Measurements from ENCODE around the gene TMPRSS13.
"Not testable (repeated sequence)": the region's sequence is repeated elsewhere in the genome, so short reads cannot be mapped to it uniquely, and the experiment has no call there.

TMPRSS13 gene

GRCh38 chr11:117874910-117875381, 54.3 kb downstream of the TMPRSS13 start:
- in situ Hi-C loops (cut with HindIII; ENCODE audit: low pct_unique_long_range_greater_than_20kb, low sequenced_read_pairs), result no loop called here
- no peak for TF ChIP-seq JUND (IDR thresholded peaks at IDR 0.05; ENCODE audit: low read depth)
- no peak for DNase-seq (ENCODE audit: low read depth in 1 of 2, low spot score in 1 of 2)

- no peak for TF ChIP-seq JUND (IDR thresholded peaks at IDR 0.05; ENCODE audit: low read depth)
- no peak for DNase-seq (ENCODE audit: low read depth in 1 of 2, low spot score in 1 of 2)
- in situ Hi-C loops (cut with HindIII; ENCODE audit: low pct_unique_long_range_greater_than_20kb, low sequenced_read_pairs), result no loop called here
Measured at GRCh38 chr11:117874253-117874909, 54.8 kb downstream of the TMPRSS13 start.

DNA sequence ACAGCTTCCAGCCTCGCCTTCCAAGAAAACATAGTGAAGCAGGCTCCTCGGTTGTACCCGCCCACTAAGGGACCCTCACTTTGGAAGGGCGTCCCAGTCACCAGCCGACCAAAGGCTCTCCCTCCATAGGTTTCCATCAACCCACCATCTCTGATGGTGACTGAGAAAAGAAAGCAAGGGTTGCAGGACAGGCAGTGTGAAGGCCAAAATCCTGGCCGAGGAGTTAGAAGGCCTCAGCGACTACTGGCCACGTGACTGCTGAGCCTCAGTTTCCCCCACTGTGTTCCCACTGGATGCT, 55.4 kb downstream of the TMPRSS13 start:
- DNase-seq (ENCODE audit: low read depth in 1 of 2, low spot score in 1 of 2), result no peak
- in situ Hi-C loops (cut with HindIII; ENCODE audit: low pct_unique_long_range_greater_than_20kb, low sequenced_read_pairs), result no loop called here
- TF ChIP-seq JUND (IDR thresholded peaks at IDR 0.05; ENCODE audit: low read depth), result no peak

- in situ Hi-C loops (cut with HindIII; ENCODE audit: low pct_unique_long_range_greater_than_20kb, low sequenced_read_pairs), result no loop called here
- no peak for TF ChIP-seq JUND (IDR thresholded peaks at IDR 0.05; ENCODE audit: low read depth)
- DNase-seq (ENCODE audit: low read depth in 1 of 2, low spot score in 1 of 2), result no peak
Measured at GRCh38 chr11:117872975-117873827, 56.0 kb downstream of the TMPRSS13 start.

DNA sequence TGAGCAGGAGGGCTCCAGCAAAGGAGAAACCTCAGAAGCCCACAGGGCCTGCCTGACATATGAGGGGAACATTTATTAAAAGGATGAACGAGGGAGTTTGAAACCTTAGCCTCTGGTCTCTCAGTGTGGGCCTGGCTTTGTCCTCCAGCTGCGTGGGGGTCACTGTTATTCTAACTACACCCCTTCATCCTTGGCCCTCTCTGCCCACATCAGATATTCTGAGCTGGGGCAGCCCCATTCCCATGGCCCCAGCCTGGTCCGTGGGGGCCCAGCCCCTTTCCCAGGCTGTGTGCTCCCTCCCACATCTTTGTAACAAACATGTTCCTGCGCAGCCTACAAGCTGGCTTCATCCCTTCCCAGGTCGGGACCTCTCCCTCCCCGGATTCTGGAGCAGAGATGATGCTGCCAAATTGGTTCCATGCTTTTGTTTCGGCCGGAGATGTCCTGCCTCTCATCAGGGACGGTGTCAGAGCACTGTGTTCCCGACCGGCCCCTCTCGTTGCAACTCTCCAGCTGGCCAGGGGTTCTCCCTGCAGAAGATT, 56.7 kb downstream of the TMPRSS13 start:
- DNase-seq (ENCODE audit: low read depth in 1 of 2, low spot score in 1 of 2), result no peak
- in situ Hi-C loops (cut with HindIII; ENCODE audit: low pct_unique_long_range_greater_than_20kb, low sequenced_read_pairs), result no loop called here
- TF ChIP-seq JUND (IDR thresholded peaks at IDR 0.05; ENCODE audit: low read depth), result no peak

DNA sequence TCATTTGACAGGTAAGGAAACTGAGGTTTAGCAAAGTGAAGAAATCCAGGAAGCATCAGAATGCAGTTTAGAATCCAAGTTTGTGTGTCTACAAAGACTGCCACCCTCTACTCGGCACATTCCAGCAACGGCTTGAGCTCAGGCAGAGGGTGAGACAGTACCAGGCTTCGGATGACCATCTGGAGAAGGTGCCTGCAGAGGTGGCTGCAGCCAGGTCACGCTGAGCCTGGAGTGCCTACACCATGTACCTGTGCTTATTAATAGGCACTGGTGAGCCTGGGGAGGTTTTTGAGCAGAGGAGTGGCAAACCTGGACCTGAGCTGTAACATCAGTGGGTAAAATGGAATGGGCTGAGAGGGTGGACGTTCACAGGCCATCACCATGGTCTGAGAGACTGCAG, 57.4 kb downstream of the TMPRSS13 start:
- in situ Hi-C loops (cut with HindIII; ENCODE audit: low pct_unique_long_range_greater_than_20kb, low sequenced_read_pairs), result no loop called here
- TF ChIP-seq JUND (IDR thresholded peaks at IDR 0.05; ENCODE audit: low read depth), result no peak
- no peak for DNase-seq (ENCODE audit: low read depth in 1 of 2, low spot score in 1 of 2)

- DNase-seq (ENCODE audit: low read depth in 1 of 2, low spot score in 1 of 2), result no peak
Measured at GRCh38 chr11:117871160-117871559, 58.0 kb downstream of the TMPRSS13 start.

GRCh38 chr11:117870103-117870952, 58.9 kb downstream of the TMPRSS13 start:
- in situ Hi-C loops (cut with HindIII; ENCODE audit: low pct_unique_long_range_greater_than_20kb, low sequenced_read_pairs), result no loop called here
- no peak for DNase-seq (ENCODE audit: low read depth in 1 of 2, low spot score in 1 of 2)
- no peak for TF ChIP-seq JUND (IDR thresholded peaks at IDR 0.05; ENCODE audit: low read depth)

More at GRCh38 chr11:117871160-117871559, 58.0 kb downstream of the TMPRSS13 start:
- in situ Hi-C loops (cut with HindIII; ENCODE audit: low pct_unique_long_range_greater_than_20kb, low sequenced_read_pairs), result no loop called here
- no peak for TF ChIP-seq JUND (IDR thresholded peaks at IDR 0.05; ENCODE audit: low read depth)

- TF ChIP-seq JUND (IDR thresholded peaks at IDR 0.05; ENCODE audit: low read depth), result no peak
- in situ Hi-C loops (cut with HindIII; ENCODE audit: low pct_unique_long_range_greater_than_20kb, low sequenced_read_pairs), result no loop called here
- DNase-seq (ENCODE audit: low read depth in 1 of 2, low spot score in 1 of 2), result no peak
Measured at GRCh38 chr11:117869604-117870003, 59.6 kb downstream of the TMPRSS13 start.

DNA sequence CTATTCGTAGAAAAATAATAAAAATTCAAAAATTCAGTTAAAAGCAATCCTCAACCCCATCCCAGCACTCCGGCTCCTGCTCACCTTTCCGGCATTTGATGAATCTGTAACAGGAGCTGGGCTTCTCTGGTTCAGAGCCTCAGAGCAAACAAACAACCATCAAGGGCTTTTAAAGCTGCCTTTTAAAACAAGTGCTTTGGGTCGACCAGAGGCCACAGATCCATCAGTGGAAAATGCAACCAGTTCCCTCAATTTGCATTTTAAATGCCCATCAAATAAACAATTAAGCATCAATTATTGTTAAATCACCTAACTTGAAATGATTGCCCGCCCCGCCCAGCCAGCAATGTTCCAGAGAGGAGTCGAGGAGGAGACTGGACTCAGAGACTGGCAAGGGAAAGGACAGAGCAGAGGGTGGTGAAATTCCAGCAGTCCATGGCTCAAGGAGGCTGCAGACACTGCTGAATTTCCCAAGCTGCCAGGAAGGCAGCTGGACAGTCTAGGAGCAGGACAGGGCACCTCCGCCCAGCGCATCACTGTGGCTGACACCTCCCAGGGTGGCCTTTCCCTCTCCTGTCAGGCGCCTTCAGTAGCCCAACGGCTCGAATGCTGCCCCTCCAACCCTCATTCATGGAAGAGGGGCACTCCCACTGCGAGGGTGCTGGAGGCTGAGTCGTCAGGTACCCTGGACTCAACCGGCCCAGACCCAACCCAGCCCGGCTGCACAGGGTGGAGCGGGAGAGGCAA, 60.2 kb downstream of the TMPRSS13 start:
- DNase-seq (ENCODE audit: low read depth in 1 of 2, low spot score in 1 of 2), result no peak
- in situ Hi-C loops (cut with HindIII; ENCODE audit: low pct_unique_long_range_greater_than_20kb, low sequenced_read_pairs), result no loop called here
- no peak for TF ChIP-seq JUND (IDR thresholded peaks at IDR 0.05; ENCODE audit: low read depth)

- TF ChIP-seq JUND (IDR thresholded peaks at IDR 0.05; ENCODE audit: low read depth), result no peak
- in situ Hi-C loops (cut with HindIII; ENCODE audit: low pct_unique_long_range_greater_than_20kb, low sequenced_read_pairs), result no loop called here
- no peak for DNase-seq (ENCODE audit: low read depth in 1 of 2, low spot score in 1 of 2)
Measured at GRCh38 chr11:117868088-117868487, 61.1 kb downstream of the TMPRSS13 start.

DNA sequence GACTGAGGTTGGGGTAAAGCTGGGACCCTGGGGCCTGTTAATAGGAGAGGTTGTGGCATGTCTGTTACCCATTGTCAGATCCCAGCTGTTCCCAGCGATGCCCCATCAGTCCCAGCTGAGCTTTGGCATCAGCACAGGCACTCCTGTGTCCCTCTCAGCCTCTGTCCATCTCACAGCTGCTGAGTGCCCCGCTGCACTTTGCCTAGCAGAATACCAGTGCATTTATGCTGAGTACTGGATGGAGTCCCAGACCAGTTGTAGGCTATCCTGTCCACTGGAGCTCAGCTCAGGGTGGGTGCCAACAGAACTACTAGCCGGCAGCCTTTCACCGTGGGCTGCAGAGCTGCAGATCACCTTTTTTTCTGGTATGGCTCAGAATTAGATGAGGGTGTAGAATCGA, 62.7 kb downstream of the TMPRSS13 start:
- TF ChIP-seq JUND (IDR thresholded peaks at IDR 0.05; ENCODE audit: low read depth), result no peak
- in situ Hi-C loops (cut with HindIII; ENCODE audit: low pct_unique_long_range_greater_than_20kb, low sequenced_read_pairs), result no loop called here
- DNase-seq (ENCODE audit: low read depth in 1 of 2, low spot score in 1 of 2), result no peak

- in situ Hi-C loops (cut with HindIII; ENCODE audit: low pct_unique_long_range_greater_than_20kb, low sequenced_read_pairs); DNase-seq (ENCODE audit: low read depth in 1 of 2, low spot score in 1 of 2): not testable (repeated sequence)
Measured at GRCh38 chr11:117865546-117865945, 63.7 kb downstream of the TMPRSS13 start.
